GM06990 (cell line): ENCODE measurements around the gene KIF13A.

Experiments
- DNase-seq: peaks from one replicate; pipeline ENCODE4 v3.0.0-alpha.2; 2011; ENCODE audit not compliant: insufficient read length; ENCODE audit errors: extremely low read depth
- H3K27me3 ChIP-seq: replicated peaks from 2 replicates; pipeline ENCODE4 v1.6.0; 2011; ENCODE audit warnings: low read length; ENCODE audit not compliant: control insufficient read depth, insufficient read depth
- H3K36me3 ChIP-seq: 2 replicates; pipeline ENCODE4 v1.5.1; 2011; ENCODE audit warnings: low read length; ENCODE audit not compliant: control insufficient read depth, insufficient read depth
- H3K4me3 ChIP-seq: replicated peaks from 2 replicates; pipeline ENCODE4 v1.5.1; 2011; ENCODE audit warnings: low read depth, mild to moderate bottlenecking, control low read depth, low read length
- CTCF ChIP-seq: IDR thresholded peaks from 2 replicates; pipeline ENCODE4 v1.5.1; 2011; ENCODE audit warnings: low read length, control low read depth, mild to moderate bottlenecking, inconsistent platforms; ENCODE audit not compliant: insufficient read depth, poor library complexity, severe bottlenecking

KIF13A gene

GRCh38 chr6:17878734-17879133 is 108.7 kb downstream of the KIF13A start:
- TF ChIP-seq CTCF, result no peak
- no peak for DNase-seq
- Histone ChIP-seq H3K4me3 (no peak overlapping the region), H3K36me3 (no peaks in the 10 kb centered on the region), H3K27me3 (no peaks in the 10 kb centered on the region)

GRCh38 chr6:17877895-17878440 is 109.5 kb downstream of the KIF13A start:
- no peaks in the 10 kb centered on the region for H3K36me3 ChIP-seq
- no peak overlapping the region for H3K4me3 ChIP-seq
- no peak for TF ChIP-seq CTCF
- no peak for DNase-seq
- H3K27me3 ChIP-seq, result no peaks in the 10 kb centered on the region

GRCh38 chr6:17877196-17877894 is 110.1 kb downstream of the KIF13A start:
- no peak for TF ChIP-seq CTCF
- Histone ChIP-seq H3K4me3 (no peak overlapping the region), H3K27me3 (no peaks in the 10 kb centered on the region), H3K36me3 (no peaks in the 10 kb centered on the region)
- DNase-seq, result no peak

- TF ChIP-seq CTCF, result no peak
- H3K4me3 ChIP-seq, result no peak overlapping the region
- no peaks in the 10 kb centered on the region for H3K36me3 ChIP-seq
- DNase-seq, result no peak
- no peaks in the 10 kb centered on the region for H3K27me3 ChIP-seq
Measured at GRCh38 chr6:17874753-17875152, 112.7 kb downstream of the KIF13A start.

- Histone ChIP-seq H3K4me3 (no peak overlapping the region), H3K36me3 (no peaks in the 10 kb centered on the region), H3K27me3 (no peaks in the 10 kb centered on the region)
- TF ChIP-seq CTCF, result no peak
- DNase-seq, result no peak
Measured at GRCh38 chr6:17872908-17873307, 114.5 kb downstream of the KIF13A start.
